Endothelial cell of umbilical vein (primary cell): ENCODE data around the gene C1orf146. TPM values are rescaled to one million over a fixed set of nuclear protein-coding genes. Genes with fewer than 3 reads are reported as not detected.

Source experiments
- BruUV-seq: library from RNA; stranded (reverse); fragments of 400-500 nt; replicated peaks from 2 replicates; lab custom pipeline; 2021; lab: Mats Ljungman, UMichigan
- CTCF ChIA-PET: fragments of 300-600, 350-600 bp; sonication (Branson Sonifier 250); formaldehyde crosslinking; loops from one replicate; lab custom pipeline; 2021; ENCODE audit warnings: antibody characterized with exemption, inconsistent platforms; lab: Charles Lee
- POLR2A ChIA-PET: fragments of 300-600, 350-600 bp; sonication (Branson Sonifier 250); formaldehyde crosslinking; loops from one replicate; lab custom pipeline; 2021; ENCODE audit warnings: antibody characterized with exemption, inconsistent platforms; lab: Charles Lee
- DNase-seq: peaks from one replicate; pipeline ENCODE4 v3.0.0-alpha.2; 2011; ENCODE audit warnings: low read depth, low spot score
- FAIRE-seq: peaks from 2 replicates; lab custom pipeline; 2011; peaks lifted over from hg19 to GRCh38; lab: Jason Lieb, UNC
- H2AFZ ChIP-seq: 2 replicates; pipeline ENCODE4 v1.6.0; 2012; ENCODE audit warnings: low read depth, low read length, control low read depth, inconsistent platforms
- H3K27ac ChIP-seq: 2 replicates; pipeline ENCODE4 v1.5.1; 2011; ENCODE audit warnings: low read depth, mild to moderate bottlenecking, control low read depth, low read length, moderate library complexity; ENCODE audit not compliant: insufficient read depth
- H3K27me3 ChIP-seq, 2 experiments: 2 replicates each; pipeline versions ENCODE4 v1.6.0 to v1.6.1; 2011; ENCODE audit warnings: low read length in 2 of 2, mixed read lengths in 1 of 2; ENCODE audit not compliant: control insufficient read depth in 2 of 2, insufficient read depth in 2 of 2
- H3K36me3 ChIP-seq, 2 experiments: 2 replicates in 1 of 2; 3 replicates in 1 of 2; pipeline ENCODE4 v1.5.1; 2011; ENCODE audit warnings: low read length in 2 of 2, mild to moderate bottlenecking in 1 of 2, moderate library complexity in 1 of 2; ENCODE audit not compliant: control insufficient read depth in 2 of 2, insufficient read depth in 2 of 2; ENCODE audit errors: extremely low read depth in 1 of 2
- H3K4me1 ChIP-seq: 3 replicates; pipeline ENCODE4 v1.5.1; 2011; ENCODE audit warnings: mild to moderate bottlenecking, low read length; ENCODE audit not compliant: control insufficient read depth, insufficient read depth; ENCODE audit errors: extremely low read depth
- H3K4me2 ChIP-seq: 2 replicates; pipeline ENCODE4 v1.6.1; 2011; ENCODE audit warnings: low read length, control low read depth, mixed read lengths; ENCODE audit not compliant: insufficient read depth
- H3K4me3 ChIP-seq, 3 experiments: fragments of 200-600 bp in 1 of 3; sonication (generic), shearing (Covaris generic) in 1 of 3; replicated peaks in 1 of 3; 2 replicates each; pipeline ENCODE4 v1.5.1; 2011 to 2016; ENCODE audit warnings: control low read depth in 3 of 3, low read length in 3 of 3, mild to moderate bottlenecking in 2 of 3, inconsistent platforms in 1 of 3, low read depth in 1 of 3, moderate library complexity in 1 of 3; ENCODE audit not compliant: insufficient read depth in 1 of 3
- H3K79me2 ChIP-seq: 2 replicates; pipeline ENCODE4 v1.6.0; 2012; ENCODE audit warnings: low read length, inconsistent platforms; ENCODE audit not compliant: control insufficient read depth, insufficient read depth
- H3K9ac ChIP-seq: replicated peaks from 2 replicates; pipeline ENCODE3; 2011; ENCODE audit warnings: low read length, control low read depth; ENCODE audit not compliant: insufficient read depth; ENCODE audit errors: extremely low read depth
- H3K9me1 ChIP-seq: replicated peaks from 3 replicates; pipeline ENCODE4 v1.6.0; 2011; ENCODE audit warnings: mild to moderate bottlenecking, low read length; ENCODE audit not compliant: control insufficient read depth, insufficient read depth; ENCODE audit errors: extremely low read depth
- H3K9me3 ChIP-seq: replicated peaks from 2 replicates; pipeline ENCODE4 v1.5.1; 2012; ENCODE audit warnings: low read length, inconsistent platforms; ENCODE audit not compliant: control insufficient read depth, insufficient read depth
- H4K20me1 ChIP-seq: replicated peaks from 2 replicates; pipeline ENCODE3; 2011; ENCODE audit warnings: mild to moderate bottlenecking, low read length; ENCODE audit not compliant: control insufficient read depth, insufficient read depth; ENCODE audit errors: extremely low read depth
- EZH2 ChIP-seq: IDR thresholded peaks from 2 replicates; pipeline ENCODE4 v1.6.1; 2012; ENCODE audit warnings: borderline replicate concordance, low read depth, mild to moderate bottlenecking, moderate library complexity, low read length, inconsistent platforms; ENCODE audit not compliant: severe bottlenecking
- FOS ChIP-seq: IDR thresholded peaks from 2 replicates; pipeline ENCODE4 v1.6.1; 2011; ENCODE audit warnings: mild to moderate bottlenecking, low read length, moderate library complexity, borderline replicate concordance; ENCODE audit not compliant: insufficient read depth
- GATA2 ChIP-seq: IDR thresholded peaks from 2 replicates; pipeline ENCODE4 v1.7.0; 2011; ENCODE audit warnings: low read depth, mild to moderate bottlenecking, moderate library complexity, mixed read lengths, low read length; ENCODE audit not compliant: insufficient read length, insufficient read depth
- JUN ChIP-seq: IDR thresholded peaks from 2 replicates; pipeline ENCODE4 v1.6.1; 2011; ENCODE audit warnings: borderline replicate concordance, low read depth; ENCODE audit not compliant: insufficient read length, insufficient read depth
- MYC ChIP-seq: IDR thresholded peaks from one replicate; pipeline ENCODE4 v1.6.1; 2011; ENCODE audit warnings: mild to moderate bottlenecking, low read depth, low read length
- POLR2A ChIP-seq: IDR thresholded peaks from 2 replicates; pipeline ENCODE4 v1.6.1; 2012; ENCODE audit warnings: low read depth, mild to moderate bottlenecking, control low read depth, low read length
- POLR2AphosphoS5 ChIP-seq: IDR thresholded peaks from 2 replicates; pipeline ENCODE4 v1.6.1; 2012; ENCODE audit warnings: low read depth, mild to moderate bottlenecking, control low read depth, low read length, moderate library complexity; ENCODE audit not compliant: insufficient read depth
- dilution Hi-C: fragments of 300-500 bp; cut with MboI; formaldehyde crosslinking; loops from one replicate; pipeline ENCODE4 v1.15.0; 2019; ENCODE audit warnings: low sequenced_read_pairs; ENCODE audit not compliant: extremely low pct_ligation_motif_present
- intact Hi-C: fragments of 100-400 bp; cut with micrococcal nuclease; formaldehyde crosslinking; loops from one replicate; pipeline ENCODE4 v1.10.0; 2022
- polyA plus RNA-seq, 4 experiments: library from polyadenylated mRNA; depleted of rRNA in 3 of 4; stranded (reverse) in 3 of 4; unstranded in 1 of 4; fragments of >200 nt; gene quantifications; 2 replicates each; pipeline versions ENCODE4 v1.2.1 to v1.2.3, GENCODE V29; 2011 to 2012; ENCODE audit warnings: missing spikeins in 1 of 4
- total RNA-seq: library from RNA; stranded (reverse); gene quantifications from 2 replicates; pipeline ENCODE4 v1.2.3, GENCODE V29; 2021
- TF ChIP-seq, protein P1 (sequence below): IDR thresholded peaks from 2 replicates; pipeline ENCODE4 v1.6.1; 2011; ENCODE audit not compliant: insufficient read depth, insufficient read length
- TF ChIP-seq, protein P2 (sequence below), 2 donors: IDR thresholded peaks; 1 replicate in 1 of 2; 2 replicates in 1 of 2; pipeline ENCODE4 v1.5.1; 2011; ENCODE audit warnings: low read length in 2 of 2, mild to moderate bottlenecking in 2 of 2, moderate library complexity in 2 of 2, control low read depth in 1 of 2, inconsistent platforms in 1 of 2, low read depth in 1 of 2; ENCODE audit not compliant: insufficient read depth in 1 of 2; ENCODE audit errors: extremely low read depth in 1 of 2

Gene C1orf146
- total and polyA plus RNA-seq, 2 donors (not counting 3 experiments of a cell fraction or from before 2014, with no cell fraction given), result not detected

DNA sequence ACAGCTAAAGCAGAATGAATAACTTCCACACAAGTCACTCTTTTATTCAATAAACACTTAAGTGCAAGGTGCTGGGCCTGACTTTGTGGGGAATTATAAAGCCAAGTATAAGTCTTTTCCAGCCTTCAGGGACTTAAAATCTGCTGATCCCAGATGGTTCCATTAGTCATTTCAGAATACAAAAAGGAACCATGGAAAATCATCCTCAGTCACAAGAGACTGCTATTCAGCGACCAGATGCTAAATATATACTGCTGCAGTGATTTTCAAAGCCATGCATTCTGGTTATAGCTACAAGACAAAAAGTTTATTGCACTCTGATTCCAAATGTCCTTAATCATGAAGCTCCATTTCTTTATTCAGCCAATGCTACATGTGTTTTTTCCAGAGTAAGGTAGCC lies 55.3 kb downstream of the C1orf146 start:
- peaks cover 0 to 3% of the 10 kb centered on the region in 2 experiments for H3K36me3 ChIP-seq
- intact Hi-C loops, result no loop called here
- dilution Hi-C loops, result no loop called here
- H4K20me1 ChIP-seq, result no peaks in the 10 kb centered on the region
- no peak overlapping the region for H2AFZ ChIP-seq
- H3K4me1 ChIP-seq, result peaks cover 20% of the 10 kb centered on the region
- BruUV-seq, result no TSS peak
- no peak for DNase-seq
- H3K4me2 ChIP-seq, result no peak overlapping the region
- ChIA-PET CTCF (interaction anchor here (0.7 to 2.7 kb wide), 2 partner anchors 18 to 877 kb away, joined by 3 to 9 read pairs; no protein-coding TSS in a partner anchor), POLR2A (no interaction called here)
- H3K9me3 ChIP-seq, result no peaks in the 10 kb centered on the region
- no peak overlapping the region for H3K9ac ChIP-seq
- no peaks in the 10 kb centered on the region for H3K79me2 ChIP-seq
- H3K27me3 ChIP-seq, result no peaks in the 10 kb centered on the region
- TF ChIP-seq, protein P1, sequence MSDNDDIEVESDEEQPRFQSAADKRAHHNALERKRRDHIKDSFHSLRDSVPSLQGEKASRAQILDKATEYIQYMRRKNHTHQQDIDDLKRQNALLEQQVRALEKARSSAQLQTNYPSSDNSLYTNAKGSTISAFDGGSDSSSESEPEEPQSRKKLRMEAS, result no peak
- TF ChIP-seq JUN (no peak), FOS (no peak), EZH2 (no peak), POLR2A (no peak), POLR2AphosphoS5 (no peak), GATA2 (no peak), MYC (no peak)
- TF ChIP-seq, protein P2, sequence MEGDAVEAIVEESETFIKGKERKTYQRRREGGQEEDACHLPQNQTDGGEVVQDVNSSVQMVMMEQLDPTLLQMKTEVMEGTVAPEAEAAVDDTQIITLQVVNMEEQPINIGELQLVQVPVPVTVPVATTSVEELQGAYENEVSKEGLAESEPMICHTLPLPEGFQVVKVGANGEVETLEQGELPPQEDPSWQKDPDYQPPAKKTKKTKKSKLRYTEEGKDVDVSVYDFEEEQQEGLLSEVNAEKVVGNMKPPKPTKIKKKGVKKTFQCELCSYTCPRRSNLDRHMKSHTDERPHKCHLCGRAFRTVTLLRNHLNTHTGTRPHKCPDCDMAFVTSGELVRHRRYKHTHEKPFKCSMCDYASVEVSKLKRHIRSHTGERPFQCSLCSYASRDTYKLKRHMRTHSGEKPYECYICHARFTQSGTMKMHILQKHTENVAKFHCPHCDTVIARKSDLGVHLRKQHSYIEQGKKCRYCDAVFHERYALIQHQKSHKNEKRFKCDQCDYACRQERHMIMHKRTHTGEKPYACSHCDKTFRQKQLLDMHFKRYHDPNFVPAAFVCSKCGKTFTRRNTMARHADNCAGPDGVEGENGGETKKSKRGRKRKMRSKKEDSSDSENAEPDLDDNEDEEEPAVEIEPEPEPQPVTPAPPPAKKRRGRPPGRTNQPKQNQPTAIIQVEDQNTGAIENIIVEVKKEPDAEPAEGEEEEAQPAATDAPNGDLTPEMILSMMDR (IDR thresholded peaks at IDR 0.05; ENCODE audit: extremely low read depth in 1 of 2, insufficient read depth in 1 of 2, low read depth in 1 of 2, low read length in 2 of 2), result no peak
- H3K27ac ChIP-seq, result no peak overlapping the region
- FAIRE-seq, result no peak
- H3K9me1 ChIP-seq, result no peaks in the 10 kb centered on the region
- H3K4me3 ChIP-seq, result no peak overlapping the region
